Tibial artery (tissue), 4 donors: ENCODE results near the gene CSTPP1.
A peak's percentile ranks its signal among the peaks of the same experiment; 100 is the strongest.
"Not testable (repeated sequence)": the region's sequence is repeated elsewhere in the genome, so short reads cannot be mapped to it uniquely, and the experiment has no call there.

Experiments used
- DNase-seq, 2 donors: peaks; one replicate each; pipeline ENCODE4 v3.0.0-alpha.2; 2019
- H3K27ac ChIP-seq, 2 donors: fragments of 200-600 bp; sonication (generic) in 1 of 2; 1 replicate in 1 of 2; 2 replicates in 1 of 2; pipeline ENCODE4 v1.5.1; 2018 to 2019; ENCODE audit warnings: mild to moderate bottlenecking in 1 of 2
- H3K27me3 ChIP-seq, 2 donors: fragments of 200-600 bp; sonication (generic) in 1 of 2; one replicate each; pipeline versions ENCODE4 v1.5.1 to v1.6.0; 2016 to 2019
- H3K36me3 ChIP-seq, 3 donors: fragments of 200-600 bp; sonication (generic) in 2 of 3; one replicate each; pipeline ENCODE4 v1.5.1; 2016 to 2019; ENCODE audit warnings: mild to moderate bottlenecking in 2 of 3
- H3K4me1 ChIP-seq, 4 donors: fragments of 200-600 bp; sonication (generic) in 2 of 4; 1 replicate in 3 of 4; 2 replicates in 1 of 4; pipeline ENCODE4 v1.5.1; 2016 to 2019
- H3K4me3 ChIP-seq, 2 donors: fragments of 200-600 bp; sonication (generic) in 1 of 2; 1 replicate in 1 of 2; 2 replicates in 1 of 2; pipeline ENCODE4 v1.5.1; 2018 to 2019; ENCODE audit warnings: mild to moderate bottlenecking in 2 of 2
- H3K9me3 ChIP-seq, 3 donors: fragments of 200-600 bp; sonication (generic) in 1 of 3; one replicate each; pipeline ENCODE4 v1.5.1; 2016 to 2019
- CTCF ChIP-seq, 2 experiments: fragments of 200-600 bp in 1 of 2; fragments of 450-650 bp in 1 of 2; IDR thresholded peaks; one replicate each; pipeline ENCODE4 v1.5.1; 2017 to 2019; ENCODE audit warnings: antibody characterized with exemption in 2 of 2, mild to moderate bottlenecking in 1 of 2, moderate library complexity in 1 of 2
- intact Hi-C: fragments of 100-400 bp; cut with DNase I; formaldehyde crosslinking; loops from one replicate; pipeline ENCODE4 v1.15.0; 2023; ENCODE audit warnings: low total_unique reads

The CSTPP1 gene

GRCh38 chr11:47201015-47201414 is 264.5 kb downstream of the CSTPP1 start:
- H3K4me1 ChIP-seq = peaks cover 0 to 11% (median 6%) of the 10 kb centered on the region in 4 donors
- intact Hi-C loops = no loop called here
- no peak overlapping the region for H3K27ac ChIP-seq
- no peaks in the 10 kb centered on the region for H3K27me3 ChIP-seq
- TF ChIP-seq CTCF (IDR thresholded peaks at IDR 0.05) = no peak
- DNase-seq = no peak
- no peak overlapping the region for H3K4me3 ChIP-seq
- H3K36me3 ChIP-seq = no peaks in the 10 kb centered on the region
- H3K9me3 ChIP-seq = no peaks in the 10 kb centered on the region

GRCh38 chr11:47202576-47202975 is 266.0 kb downstream of the CSTPP1 start:
- H3K4me1 ChIP-seq = peaks cover 0 to 11% (median 6%) of the 10 kb centered on the region in 4 donors
- no peak overlapping the region for H3K27ac ChIP-seq
- no peaks in the 10 kb centered on the region for H3K27me3 ChIP-seq
- no peaks in the 10 kb centered on the region for H3K36me3 ChIP-seq
- H3K9me3 ChIP-seq = no peaks in the 10 kb centered on the region
- no peak for DNase-seq
- intact Hi-C loops = no loop called here
- no peak for TF ChIP-seq CTCF (IDR thresholded peaks at IDR 0.05)
- no peak overlapping the region for H3K4me3 ChIP-seq

GRCh38 chr11:47204637-47204989 is 268.1 kb downstream of the CSTPP1 start:
- H3K36me3 ChIP-seq = no peaks in the 10 kb centered on the region
- H3K4me3 ChIP-seq = no peak overlapping the region
- no peak for TF ChIP-seq CTCF (IDR thresholded peaks at IDR 0.05)
- H3K27ac ChIP-seq = peak overlapping the region in 1 of 2 donors; percentile 36
- H3K27me3 ChIP-seq = no peaks in the 10 kb centered on the region
- DNase-seq = no peak
- H3K9me3 ChIP-seq = no peaks in the 10 kb centered on the region
- peaks cover 0 to 11% (median 6%) of the 10 kb centered on the region in 4 donors for H3K4me1 ChIP-seq
- intact Hi-C loops = no loop called here

- H3K4me3 ChIP-seq, H3K27me3 ChIP-seq, DNase-seq, H3K36me3 ChIP-seq, intact Hi-C loops, H3K27ac ChIP-seq, H3K9me3 ChIP-seq: not testable (repeated sequence)
- peaks cover 0 to 11% (median 6%) of the 10 kb centered on the region in 4 donors for H3K4me1 ChIP-seq
Observed at GRCh38 chr11:47206577-47206976, 270.0 kb downstream of the CSTPP1 start.

- no peak for TF ChIP-seq CTCF (IDR thresholded peaks at IDR 0.05)
- no peaks in the 10 kb centered on the region for H3K27me3 ChIP-seq
Observed at GRCh38 chr11:47207459-47207858, 270.9 kb downstream of the CSTPP1 start.

GRCh38 chr11:47208008-47208552 is 271.5 kb downstream of the CSTPP1 start:
- H3K27ac ChIP-seq, intact Hi-C loops, H3K36me3 ChIP-seq, H3K9me3 ChIP-seq, H3K4me3 ChIP-seq, DNase-seq, H3K27me3 ChIP-seq: not testable (repeated sequence)
- H3K4me1 ChIP-seq = peaks cover 0 to 11% (median 6%) of the 10 kb centered on the region in 4 donors

More at GRCh38 chr11:47207459-47207858, 270.9 kb downstream of the CSTPP1 start:
- no peak overlapping the region for H3K4me3 ChIP-seq
- H3K27ac ChIP-seq = no peak overlapping the region
- intact Hi-C loops = no loop called here
- no peak for DNase-seq
- no peaks in the 10 kb centered on the region for H3K36me3 ChIP-seq
- peaks cover 0 to 11% (median 6%) of the 10 kb centered on the region in 4 donors for H3K4me1 ChIP-seq
- H3K9me3 ChIP-seq = no peaks in the 10 kb centered on the region

- no peak overlapping the region for H3K27ac ChIP-seq
- no peaks in the 10 kb centered on the region for H3K9me3 ChIP-seq
- H3K4me1 ChIP-seq = peaks cover 0 to 15% (median 7%) of the 10 kb centered on the region in 4 donors
- TF ChIP-seq CTCF (IDR thresholded peaks at IDR 0.05) = no peak
- intact Hi-C loops = no loop called here
- H3K36me3 ChIP-seq = no peaks in the 10 kb centered on the region
- H3K4me3 ChIP-seq = no peak overlapping the region
- H3K27me3 ChIP-seq = no peaks in the 10 kb centered on the region
- no peak for DNase-seq
Observed at GRCh38 chr11:47208628-47209027, 272.1 kb downstream of the CSTPP1 start.
